Amniotic epithelial cell (primary cell): ENCODE results near the gene PRAC1.

Experiments
- DNase-seq: peaks from one replicate; pipeline ENCODE4 v3.0.0-alpha.2; 2010; ENCODE audit warnings: low read depth

PRAC1 gene

GRCh38 chr17:48722201-48722907, at the start of gene PRAC1:
Gene PRAC1 (minus strand): TSS chr17:48722518. CDS start chr17:48722392, 126 bp downstream.
- DNase-seq = no peak

GRCh38 chr17:48770954-48771353, 48.6 kb upstream of the PRAC1 start:
- DNase-seq = no peak

- no peak for DNase-seq
These were observed 46.8 kb upstream of the PRAC1 start for GRCh38 chr17:48769009-48769675.

GRCh38 chr17:48767263-48767774, 45.0 kb upstream of the PRAC1 start:
- DNase-seq = no peak

- no peak for DNase-seq
These were observed 38.8 kb upstream of the PRAC1 start for GRCh38 chr17:48761114-48761513.

- DNase-seq = no peak
These were observed 38.1 kb upstream of the PRAC1 start for GRCh38 chr17:48760411-48760810.

GRCh38 chr17:48759288-48759687, 37.0 kb upstream of the PRAC1 start:
- no peak for DNase-seq

- peak; percentile 3 for DNase-seq
These were observed 35.2 kb upstream of the PRAC1 start for GRCh38 chr17:48757524-48757961.

- no peak for DNase-seq
These were observed 34.5 kb upstream of the PRAC1 start for GRCh38 chr17:48756830-48757251.

- no peak for DNase-seq
These were observed 33.0 kb upstream of the PRAC1 start for GRCh38 chr17:48755356-48755755.

- DNase-seq = no peak
These were observed 32.4 kb upstream of the PRAC1 start for GRCh38 chr17:48754500-48755261.

- DNase-seq = no peak
These were observed 31.6 kb upstream of the PRAC1 start for GRCh38 chr17:48753794-48754499.

GRCh38 chr17:48752399-48753288, 30.3 kb upstream of the PRAC1 start:
- no peak for DNase-seq

GRCh38 chr17:48751733-48752398, 29.5 kb upstream of the PRAC1 start:
- DNase-seq = no peak

GRCh38 chr17:48751172-48751571, 28.9 kb upstream of the PRAC1 start:
- DNase-seq = no peak

- no peak for DNase-seq
These were observed 27.6 kb upstream of the PRAC1 start for GRCh38 chr17:48749621-48750553.

GRCh38 chr17:48748718-48749566, 26.6 kb upstream of the PRAC1 start:
- DNase-seq = no peak
